Transverse colon (tissue), 4 donors: ENCODE measurements around the gene NDEL1. TPM values are rescaled to one million over a fixed set of nuclear protein-coding genes. Genes with fewer than 3 reads are reported as not detected.

Source experiments
- DNase-seq: peaks from one replicate; pipeline ENCODE4 v3.0.0-alpha.2; 2019
- H3K27ac ChIP-seq, 4 donors: fragments of 200-600 bp; sonication (generic); 2 replicates each; pipeline ENCODE4 v1.5.1; 2016 to 2018; ENCODE audit warnings: inconsistent platforms in 4 of 4
- H3K27me3 ChIP-seq: fragments of 200-600 bp; sonication (generic); 2 replicates; pipeline ENCODE4 v1.5.1; 2017; ENCODE audit warnings: inconsistent platforms
- H3K36me3 ChIP-seq, 4 donors: fragments of 200-600 bp; sonication (generic); 2 replicates each; pipeline ENCODE4 v1.5.1; 2017 to 2019; ENCODE audit warnings: inconsistent platforms in 4 of 4
- H3K4me1 ChIP-seq, 4 donors: fragments of 200-600 bp; sonication (generic); 2 replicates each; pipeline ENCODE4 v1.5.1; 2017 to 2020; ENCODE audit warnings: inconsistent platforms in 4 of 4
- H3K4me3 ChIP-seq, 4 donors: fragments of 200-600 bp; sonication (generic); 1 replicate in 1 of 4; 2 replicates in 3 of 4; pipeline versions ENCODE4 v1.5.1 to v1.6.1; 2017 to 2019; ENCODE audit warnings: inconsistent platforms in 4 of 4
- H3K9me3 ChIP-seq, 2 donors: fragments of 200-600 bp; sonication (generic); 2 replicates each; pipeline ENCODE4 v1.5.1; 2017 to 2019; ENCODE audit warnings: inconsistent platforms in 2 of 2
- EP300 ChIP-seq: sonication (generic); formaldehyde crosslinking; IDR thresholded peaks from one replicate; pipeline ENCODE4 v1.6.1; 2017; ENCODE audit warnings: antibody characterized with exemption, low read depth
- POLR2A ChIP-seq: fragments of 450-650 bp; IDR thresholded peaks from one replicate; pipeline ENCODE4 v1.6.1; 2016; ENCODE audit warnings: antibody characterized with exemption, mild to moderate bottlenecking, moderate library complexity
- POLR2AphosphoS5 ChIP-seq, 3 donors: sonication (generic); formaldehyde crosslinking; IDR thresholded peaks; one replicate each; pipeline ENCODE4 v1.6.1; 2016; ENCODE audit warnings: antibody characterized with exemption in 3 of 3
- WGBS, 2 donors: methylation state at CpG; one replicate each; pipeline ENCODE4 v1.1.5; 2018; ENCODE audit warnings: low coverage in 1 of 2; 5-methylcytosine and 5-hydroxymethylcytosine counted together
- in situ Hi-C, 4 donors: fragments of 200-750 bp; cut with MboI; loops; one replicate each; pipeline versions ENCODE4 v1.15.0 to v1.15.1; 2017; ENCODE audit warnings: low sequenced_read_pairs in 3 of 4, low pct_ligation_motif_present in 1 of 4, low pct_unique_long_range_greater_than_20kb in 1 of 4
- intact Hi-C: fragments of 100-400 bp; cut with DNase I; formaldehyde crosslinking; loops from one replicate; pipeline ENCODE4 v1.15.1; 2023; ENCODE audit warnings: low total_unique reads
- total RNA-seq, 4 donors: library from RNA; depleted of rRNA; stranded (reverse); fragments of >200 nt; gene quantifications; one replicate each; pipeline ENCODE4 v1.1.0, GENCODE V29; 2016
- TF ChIP-seq, protein P1 (sequence below), 5 experiments: fragments of 200-600 bp in 3 of 5; fragments of 450-650 bp in 2 of 5; sonication (generic) in 3 of 5; IDR thresholded peaks; 1 replicate in 2 of 5; 2 replicates in 3 of 5; pipeline ENCODE4 v1.5.1; 2016 to 2017; ENCODE audit warnings: antibody characterized with exemption in 5 of 5, inconsistent platforms in 3 of 5, mild to moderate bottlenecking in 2 of 5, moderate library complexity in 1 of 5

The NDEL1 gene
- total RNA-seq, 4 donors from 2014 or later, result 28.3 to 82.4 (median 77.2) TPM

DNA sequence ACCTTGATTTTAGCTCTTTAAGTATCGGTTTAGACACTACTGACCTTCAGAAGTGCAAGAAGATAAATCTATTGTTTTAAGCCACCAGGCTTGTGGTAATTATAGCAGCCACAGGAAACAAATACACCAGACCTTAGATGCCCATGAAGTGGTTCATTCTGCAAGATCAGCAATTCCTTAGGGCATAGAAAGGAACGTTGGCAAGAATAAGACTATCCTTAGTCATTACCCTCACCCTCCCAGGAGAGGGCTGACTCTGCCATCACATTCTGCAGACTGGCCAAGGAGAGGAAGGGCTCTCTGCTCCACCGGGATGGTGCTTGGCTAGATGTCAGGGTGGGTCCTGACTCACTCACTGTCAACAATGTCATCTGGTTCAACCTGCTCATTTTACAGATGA, 14.1 kb upstream of the NDEL1 start:
- WGBS, 2 donors, result 65 to 71% methylated on average over 2 to 3 of the region's 3 CpGs
- no peak overlapping the region for H3K27ac ChIP-seq
- no peak overlapping the region for H3K4me3 ChIP-seq
- peaks cover 7% of the 10 kb centered on the region for H3K27me3 ChIP-seq
- no peak for TF ChIP-seq POLR2AphosphoS5 (IDR thresholded peaks at IDR 0.05)
- no peak for TF ChIP-seq EP300
- TF ChIP-seq, protein P1, sequence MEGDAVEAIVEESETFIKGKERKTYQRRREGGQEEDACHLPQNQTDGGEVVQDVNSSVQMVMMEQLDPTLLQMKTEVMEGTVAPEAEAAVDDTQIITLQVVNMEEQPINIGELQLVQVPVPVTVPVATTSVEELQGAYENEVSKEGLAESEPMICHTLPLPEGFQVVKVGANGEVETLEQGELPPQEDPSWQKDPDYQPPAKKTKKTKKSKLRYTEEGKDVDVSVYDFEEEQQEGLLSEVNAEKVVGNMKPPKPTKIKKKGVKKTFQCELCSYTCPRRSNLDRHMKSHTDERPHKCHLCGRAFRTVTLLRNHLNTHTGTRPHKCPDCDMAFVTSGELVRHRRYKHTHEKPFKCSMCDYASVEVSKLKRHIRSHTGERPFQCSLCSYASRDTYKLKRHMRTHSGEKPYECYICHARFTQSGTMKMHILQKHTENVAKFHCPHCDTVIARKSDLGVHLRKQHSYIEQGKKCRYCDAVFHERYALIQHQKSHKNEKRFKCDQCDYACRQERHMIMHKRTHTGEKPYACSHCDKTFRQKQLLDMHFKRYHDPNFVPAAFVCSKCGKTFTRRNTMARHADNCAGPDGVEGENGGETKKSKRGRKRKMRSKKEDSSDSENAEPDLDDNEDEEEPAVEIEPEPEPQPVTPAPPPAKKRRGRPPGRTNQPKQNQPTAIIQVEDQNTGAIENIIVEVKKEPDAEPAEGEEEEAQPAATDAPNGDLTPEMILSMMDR (IDR thresholded peaks at IDR 0.05), result no peak
- no peak for TF ChIP-seq POLR2A
- in situ Hi-C loops, result loop anchor here in 1 of 4 donors (25.0 kb wide), 1 partner anchor 316 kb away; the partner anchor contains the start of gene CCDC42
- H3K4me1 ChIP-seq, result peaks cover 5 to 20% (median 8%) of the 10 kb centered on the region in 4 donors
- H3K9me3 ChIP-seq, result no peaks in the 10 kb centered on the region
- no peak for DNase-seq
- H3K36me3 ChIP-seq, result no peaks in the 10 kb centered on the region
- intact Hi-C loops, result no loop called here

DNA sequence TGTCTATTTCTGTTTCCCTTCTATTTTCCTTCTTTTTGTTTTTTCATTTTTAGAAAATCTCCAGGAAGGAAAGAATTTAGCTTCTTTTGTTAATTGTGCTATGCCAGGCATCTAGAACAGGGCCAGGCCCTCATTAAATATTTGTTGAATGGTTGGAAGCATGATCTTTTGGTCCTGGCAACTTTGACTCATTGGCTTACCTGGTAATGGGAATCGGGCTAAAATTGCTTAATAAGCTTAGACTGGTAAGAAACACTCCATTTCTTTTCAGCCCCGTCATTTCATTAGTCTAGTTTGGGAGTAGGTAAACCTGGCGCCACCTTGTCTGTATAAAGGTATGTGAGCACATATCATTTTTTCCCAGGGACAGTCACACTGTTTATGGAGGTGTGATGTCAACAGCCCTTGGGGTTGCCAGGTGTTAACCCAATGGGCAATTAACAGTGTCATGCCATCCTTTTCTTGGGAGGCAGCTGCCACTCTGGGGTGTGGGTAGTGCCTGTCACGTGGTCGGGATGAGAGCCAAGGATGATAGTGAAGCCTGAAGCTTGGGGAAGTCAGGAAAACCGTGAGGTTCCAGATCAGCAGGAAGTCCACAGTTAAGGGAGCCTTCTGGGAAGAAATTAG, 9.5 kb upstream of the NDEL1 start:
- in situ Hi-C loops (no loop called here), intact Hi-C loops (no loop called here)
- Histone ChIP-seq H3K4me3 (no peak overlapping the region), H3K9me3 (no peaks in the 10 kb centered on the region), H3K27me3 (no peaks in the 10 kb centered on the region), H3K4me1 (peaks cover 0 to 5% (median 0%) of the 10 kb centered on the region in 4 donors), H3K27ac (peak overlapping the region in 2 of 4 donors; percentile 13 to 43), H3K36me3 (no peaks in the 10 kb centered on the region)
- TF ChIP-seq EP300, result peak; percentile 51
- TF ChIP-seq POLR2AphosphoS5 (IDR thresholded peaks at IDR 0.05), result peak in 1 of 3 donors; percentile 32
- TF ChIP-seq, protein P1 (IDR thresholded peaks at IDR 0.05), result no peak
- TF ChIP-seq POLR2A, result no peak
- DNase-seq, result peak; percentile 68
- 37 to 50% methylated on average over 3 to 6 of the region's 6 CpGs for WGBS, 2 donors

DNA sequence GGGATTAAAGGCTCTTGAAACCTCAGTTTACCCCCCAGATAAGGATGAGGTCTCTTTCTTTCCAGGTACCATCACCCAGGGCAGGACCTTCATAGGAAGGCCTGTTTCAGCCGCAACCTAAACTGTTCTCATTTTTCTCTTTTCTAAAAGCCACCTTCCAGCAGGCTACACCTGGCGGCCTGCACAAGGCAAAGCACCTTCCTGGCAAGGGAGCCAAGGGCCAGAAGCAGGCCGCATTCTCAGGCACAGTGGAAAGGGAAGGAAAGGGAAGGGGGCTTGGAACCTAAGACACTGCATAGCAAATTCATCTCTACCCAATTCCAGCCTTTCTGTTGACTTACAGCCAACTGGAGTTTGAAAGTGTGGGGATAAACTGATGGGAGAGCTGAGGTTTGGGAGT, 8.9 kb upstream of the NDEL1 start:
- Histone ChIP-seq H3K27me3 (no peaks in the 10 kb centered on the region), H3K4me1 (peaks cover 0 to 5% (median 0%) of the 10 kb centered on the region in 4 donors), H3K27ac (peak overlapping the region in 1 of 4 donors; percentile 18), H3K36me3 (no peaks in the 10 kb centered on the region), H3K4me3 (no peak overlapping the region), H3K9me3 (no peaks in the 10 kb centered on the region)
- intact Hi-C loops, result no loop called here
- no peak for DNase-seq
- in situ Hi-C loops, result no loop called here
- TF ChIP-seq EP300, result no peak
- TF ChIP-seq POLR2AphosphoS5 (IDR thresholded peaks at IDR 0.05), result no peak
- TF ChIP-seq POLR2A, result no peak
- TF ChIP-seq, protein P1 (IDR thresholded peaks at IDR 0.05), result no peak
- WGBS, 2 donors, result 93% methylated on average over 3 of the region's 3 CpGs; no CpG with 5 or more reads in 1 of the 2 donors

DNA sequence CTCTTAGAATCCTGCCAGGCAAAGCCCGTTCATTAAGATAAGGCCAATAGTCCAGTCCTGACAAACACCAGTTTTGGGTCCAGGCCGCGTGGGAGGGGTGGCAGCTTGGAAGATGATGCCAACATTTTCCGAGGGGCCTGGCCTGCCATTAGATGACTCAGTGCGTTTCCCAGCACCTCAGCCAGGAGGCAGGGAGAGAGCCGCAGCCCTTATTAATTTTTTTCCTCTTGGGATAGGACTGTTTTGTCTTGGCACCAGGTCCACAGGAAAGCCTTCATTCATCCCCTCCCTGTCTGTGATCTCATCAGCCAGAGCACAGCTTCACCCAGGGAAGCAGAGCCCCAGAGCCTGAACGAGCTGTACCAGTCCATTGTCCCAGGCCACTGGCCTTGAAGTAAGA, 4.7 kb upstream of the NDEL1 start:
- Histone ChIP-seq H3K4me1 (peaks cover 0 to 9% (median 0%) of the 10 kb centered on the region in 4 donors), H3K4me3 (no peak overlapping the region), H3K27me3 (no peaks in the 10 kb centered on the region), H3K36me3 (no peaks in the 10 kb centered on the region), H3K27ac (no peak overlapping the region), H3K9me3 (no peaks in the 10 kb centered on the region)
- no peak for DNase-seq
- in situ Hi-C loops, result no loop called here
- TF ChIP-seq, protein P1 (IDR thresholded peaks at IDR 0.05), result no peak
- TF ChIP-seq EP300 (no peak), POLR2AphosphoS5 (IDR thresholded peaks at IDR 0.05) (no peak), POLR2A (no peak)
- WGBS, 2 donors, result 69% methylated on average over 7 of the region's 7 CpGs; no CpG with 5 or more reads in 1 of the 2 donors
- intact Hi-C loops, result no loop called here
